ENCODE measurements around the gene TCOF1. TPM values are rescaled to one million over a fixed set of nuclear protein-coding genes. Genes with fewer than 3 reads are reported as not detected.
A peak's percentile ranks its signal among the peaks of the same experiment; 100 is the strongest.

Gene TCOF1
- total RNA-seq, 4 donors from 2014 or later, result 32.1 to 64.8 (median 38.7) TPM

- WGBS, 2 donors, result 51 to 55% methylated on average over 4 of the region's 4 CpGs
- H3K27ac ChIP-seq, result no peak overlapping the region
- no peak overlapping the region for H3K4me3 ChIP-seq
- H3K9me3 ChIP-seq, result no peaks in the 10 kb centered on the region
- no peaks in the 10 kb centered on the region for H3K27me3 ChIP-seq
- DNase-seq (ENCODE audit: low spot score in 2 of 2), result no peak
- H3K4me1 ChIP-seq, result peaks cover 0 to 10% (median 3%) of the 10 kb centered on the region in 4 donors
- H3K36me3 ChIP-seq, result peaks cover 0 to 29% (median 6%) of the 10 kb centered on the region in 3 donors
- peak in 4 of 5 experiments; percentile 20 to 40 (median 22) for TF ChIP-seq CTCF (IDR thresholded peaks at IDR 0.05)
- TF ChIP-seq POLR2A (IDR thresholded peaks at IDR 0.05), result no peak
Observed at GRCh38 chr5:150438873-150439546, 81.5 kb downstream of the TCOF1 start.

GRCh38 chr5:150440948-150441812 is 83.7 kb downstream of the TCOF1 start:
- peak overlapping the region in 2 of 4 donors; percentile 28 to 29 for H3K27ac ChIP-seq
- no peaks in the 10 kb centered on the region for H3K27me3 ChIP-seq
- no peak for DNase-seq (ENCODE audit: low spot score in 2 of 2)
- peaks cover 0 to 19% (median 3%) of the 10 kb centered on the region in 4 donors for H3K4me1 ChIP-seq
- TF ChIP-seq POLR2A (IDR thresholded peaks at IDR 0.05) (no peak), CTCF (IDR thresholded peaks at IDR 0.05) (no peak), EP300 (IDR thresholded peaks at IDR 0.05) (no peak)
- peaks cover 0 to 50% (median 23%) of the 10 kb centered on the region in 3 donors for H3K36me3 ChIP-seq
- WGBS, 2 donors, result 80 to 83% methylated on average over 12 of the region's 12 CpGs
- H3K4me3 ChIP-seq, result no peak overlapping the region
- no peaks in the 10 kb centered on the region for H3K9me3 ChIP-seq

- Histone ChIP-seq H3K27ac (peak overlapping the region in 2 of 4 donors; percentile 28 to 29), H3K9me3 (no peaks in the 10 kb centered on the region), H3K4me1 (peaks cover 0 to 26% (median 4%) of the 10 kb centered on the region in 4 donors), H3K36me3 (peaks cover 0 to 59% (median 30%) of the 10 kb centered on the region in 3 donors), H3K4me3 (no peak overlapping the region), H3K27me3 (no peaks in the 10 kb centered on the region)
- 53 to 56% methylated on average over 18 of the region's 18 CpGs for WGBS, 2 donors
- DNase-seq (ENCODE audit: low spot score in 2 of 2), result no peak
- TF ChIP-seq CTCF (IDR thresholded peaks at IDR 0.05) (no peak), POLR2A (IDR thresholded peaks at IDR 0.05) (no peak), EP300 (IDR thresholded peaks at IDR 0.05) (no peak)
Observed at GRCh38 chr5:150441813-150442698, 84.6 kb downstream of the TCOF1 start.

GRCh38 chr5:150442699-150443080 is 85.2 kb downstream of the TCOF1 start:
- no peaks in the 10 kb centered on the region for H3K9me3 ChIP-seq
- no peak for DNase-seq (ENCODE audit: low spot score in 2 of 2)
- H3K4me3 ChIP-seq, result no peak overlapping the region
- TF ChIP-seq EP300 (IDR thresholded peaks at IDR 0.05), result no peak
- 71 to 77% methylated on average over 6 of the region's 6 CpGs for WGBS, 2 donors
- H3K27me3 ChIP-seq, result no peaks in the 10 kb centered on the region
- H3K4me1 ChIP-seq, result peaks cover 0 to 32% (median 7%) of the 10 kb centered on the region in 4 donors
- no peak overlapping the region for H3K27ac ChIP-seq
- peaks cover 0 to 65% (median 30%) of the 10 kb centered on the region in 3 donors for H3K36me3 ChIP-seq

All from tibial nerve (tissue), 4 donors.